Activated CD4-positive, CD25-positive, alpha-beta regulatory T cell treated with anti-CD3 and anti-CD28 coated beads, Interleukin-2, amount 50 U/mL, for 72 hours (primary cell): Measurements from ENCODE around the gene TP53I11.

ENCODE experiments used
- DNase-seq: peaks from one replicate; pipeline ENCODE4 v3.0.0; 2021

TP53I11 gene

GRCh38 chr11:44955015-44955738 lies 4.5 kb upstream of the TP53I11 start:
- no peak for DNase-seq

- no peak for DNase-seq
These were observed 3.6 kb upstream of the TP53I11 start for GRCh38 chr11:44954051-44954906.

- no peak for DNase-seq
These were observed 2.0 kb upstream of the TP53I11 start for GRCh38 chr11:44952500-44953260.

GRCh38 chr11:44952082-44952481 lies 1.4 kb upstream of the TP53I11 start:
- DNase-seq, result no peak

- peak; percentile 47 for DNase-seq
These were observed 555 bp downstream of the TP53I11 start for GRCh38 chr11:44950031-44950624.

GRCh38 chr11:44949160-44950030 lies 1.3 kb downstream of the TP53I11 start:
- DNase-seq, result no peak

GRCh38 chr11:44948155-44948554 lies 2.5 kb downstream of the TP53I11 start:
- no peak for DNase-seq

GRCh38 chr11:44947114-44947513 lies 3.6 kb downstream of the TP53I11 start:
- DNase-seq, result no peak

- no peak for DNase-seq
These were observed 4.4 kb downstream of the TP53I11 start for GRCh38 chr11:44946263-44946662.

GRCh38 chr11:44945666-44946065 lies 5.0 kb downstream of the TP53I11 start:
- DNase-seq, result no peak

GRCh38 chr11:44944853-44945235 lies 5.8 kb downstream of the TP53I11 start:
- no peak for DNase-seq

GRCh38 chr11:44944181-44944852 lies 6.4 kb downstream of the TP53I11 start:
- DNase-seq, result no peak

- DNase-seq, result no peak
These were observed 7.0 kb downstream of the TP53I11 start for GRCh38 chr11:44943696-44944095.

GRCh38 chr11:44943118-44943517 lies 7.6 kb downstream of the TP53I11 start:
- no peak for DNase-seq

- DNase-seq, result no peak
These were observed 8.4 kb downstream of the TP53I11 start for GRCh38 chr11:44942029-44942955.

- no peak for DNase-seq
These were observed 9.2 kb downstream of the TP53I11 start for GRCh38 chr11:44941259-44942021.

- DNase-seq, result no peak
These were observed 9.8 kb downstream of the TP53I11 start for GRCh38 chr11:44940835-44941234.

- no peak for DNase-seq
These were observed 10.3 kb downstream of the TP53I11 start for GRCh38 chr11:44940404-44940803.

GRCh38 chr11:44939673-44940395 lies 10.8 kb downstream of the TP53I11 start:
- no peak for DNase-seq
